Ascending aorta (tissue), 2 donors: Measurements from ENCODE around the gene MTHFD1. TPM values are rescaled to one million over a fixed set of nuclear protein-coding genes. Genes with fewer than 3 reads are reported as not detected.

Source experiments
- DNase-seq, 2 donors: peaks; one replicate each; pipeline ENCODE4 v3.0.0-alpha.2; 2019; ENCODE audit warnings: low spot score in 2 of 2
- H3K27ac ChIP-seq, 2 donors: fragments of 200-600 bp; sonication (generic); one replicate each; pipeline ENCODE4 v1.5.1; 2016 to 2017; ENCODE audit warnings: mild to moderate bottlenecking in 1 of 2
- H3K27me3 ChIP-seq: fragments of 200-600 bp; sonication (generic); one replicate; pipeline ENCODE4 v1.5.1; 2017
- H3K36me3 ChIP-seq, 2 donors: fragments of 200-600 bp; sonication (generic); one replicate each; pipeline ENCODE4 v1.5.1; 2016
- H3K4me1 ChIP-seq, 2 donors: fragments of 200-600 bp; sonication (generic); one replicate each; pipeline ENCODE4 v1.5.1; 2016 to 2017; ENCODE audit warnings: mild to moderate bottlenecking in 1 of 2
- H3K4me3 ChIP-seq, 2 donors: fragments of 200-600 bp; sonication (generic); one replicate each; pipeline ENCODE4 v1.5.1; 2016 to 2017; ENCODE audit warnings: mild to moderate bottlenecking in 1 of 2
- H3K9me3 ChIP-seq, 2 donors: fragments of 200-600 bp; sonication (generic); one replicate each; pipeline ENCODE4 v1.5.1; 2016
- CTCF ChIP-seq, 3 experiments: fragments of 200-600 bp in 2 of 3; fragments of 450-650 bp in 1 of 3; sonication (generic) in 2 of 3; IDR thresholded peaks; one replicate each; pipeline ENCODE4 v1.5.1; 2016 to 2019; ENCODE audit warnings: antibody characterized with exemption in 3 of 3, mild to moderate bottlenecking in 1 of 3, moderate library complexity in 1 of 3
- intact Hi-C: fragments of 100-400 bp; cut with DNase I; formaldehyde crosslinking; loops from one replicate; pipeline ENCODE4 v1.15.1; 2023
- total RNA-seq: library from RNA; depleted of rRNA; stranded (reverse); fragments of >200 nt; gene quantifications from one replicate; pipeline ENCODE4 v1.1.0, GENCODE V29; 2016

Gene MTHFD1
- total RNA-seq, 1 donor from 2014 or later: 7.2 TPM

DNA sequence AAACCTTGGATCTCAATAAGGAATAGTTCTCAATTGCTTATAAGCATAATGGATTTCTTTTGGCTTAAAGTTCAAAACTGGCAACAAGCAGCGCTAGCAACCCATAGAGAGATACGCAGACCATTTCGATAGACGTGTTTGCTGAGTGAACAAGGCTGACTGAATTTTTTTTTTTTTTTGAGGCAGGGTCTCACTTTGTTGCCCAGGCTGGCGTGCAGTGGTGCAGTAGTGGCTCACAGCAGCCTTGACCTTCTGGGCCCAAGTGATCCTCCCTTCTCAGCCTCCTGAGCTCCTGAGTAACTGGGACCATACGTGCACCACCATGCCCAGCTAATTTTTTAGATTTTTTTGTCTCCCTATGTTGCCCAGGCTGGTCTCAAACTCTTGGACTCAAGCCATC is 75.7 kb downstream of the MTHFD1 start:
- TF ChIP-seq CTCF (IDR thresholded peaks at IDR 0.05): no peak
- H3K27ac ChIP-seq: no peak overlapping the region
- intact Hi-C loops: loop anchor here (2.0 kb wide), 2 partner anchors 19 to 33 kb away; no protein-coding TSS in a partner anchor
- H3K4me1 ChIP-seq: peaks cover 0 to 3% of the 10 kb centered on the region in 2 donors
- no peaks in the 10 kb centered on the region for H3K27me3 ChIP-seq
- DNase-seq: no peak
- H3K4me3 ChIP-seq: no peak overlapping the region
- H3K36me3 ChIP-seq: no peaks in the 10 kb centered on the region
- no peaks in the 10 kb centered on the region for H3K9me3 ChIP-seq

- Histone ChIP-seq H3K4me3 (peak overlapping the region; percentile 76 to 82), H3K27ac (peak overlapping the region in 1 of 2 donors; percentile 79)
These were observed 76.5 kb downstream of the MTHFD1 start for GRCh38 chr14:64464651-64465050.

GRCh38 chr14:64465191-64465822 is 77.2 kb downstream of the MTHFD1 start, which contains the start of gene AKAP5:
AKAP5 (plus strand) TSS chr14:64465499; CDS start chr14:64468395, 2,896 bp downstream.
- intact Hi-C loops: loop anchor here (2.0 kb wide), 2 partner anchors 21 to 35 kb away; no protein-coding TSS in a partner anchor
- no peaks in the 10 kb centered on the region for H3K9me3 ChIP-seq
- H3K27me3 ChIP-seq: no peaks in the 10 kb centered on the region
- peak within 1 kb of the TSS; percentile 76 to 82 for H3K4me3 ChIP-seq
- no peaks in the 10 kb centered on the region for H3K36me3 ChIP-seq
- TF ChIP-seq CTCF (IDR thresholded peaks at IDR 0.05): no peak
- DNase-seq: peak in 1 of 2 donors; percentile 77
- H3K27ac ChIP-seq: peak within 1 kb of the TSS; percentile 78 to 79
- peaks cover 0 to 3% of the 10 kb centered on the region in 2 donors for H3K4me1 ChIP-seq

More at GRCh38 chr14:64464651-64465050, 76.5 kb downstream of the MTHFD1 start:
- Histone ChIP-seq H3K4me1 (peaks cover 0 to 3% of the 10 kb centered on the region in 2 donors), H3K36me3 (no peaks in the 10 kb centered on the region), H3K27me3 (no peaks in the 10 kb centered on the region), H3K9me3 (no peaks in the 10 kb centered on the region)
- TF ChIP-seq CTCF (IDR thresholded peaks at IDR 0.05): no peak
- intact Hi-C loops: loop anchor here (2.0 kb wide), 2 partner anchors 20 to 34 kb away; no protein-coding TSS in a partner anchor
- no peak for DNase-seq

- no peak for DNase-seq
- TF ChIP-seq CTCF (IDR thresholded peaks at IDR 0.05): peak in 2 of 3 experiments; percentile 4 to 6
- peaks cover 0 to 3% of the 10 kb centered on the region in 2 donors for H3K4me1 ChIP-seq
- H3K36me3 ChIP-seq: no peaks in the 10 kb centered on the region
- peak overlapping the region; percentile 76 to 82 for H3K4me3 ChIP-seq
- intact Hi-C loops: loop anchor here (2.0 kb wide), 2 partner anchors 21 to 35 kb away; no protein-coding TSS in a partner anchor
- peak overlapping the region; percentile 78 to 79 for H3K27ac ChIP-seq
- H3K27me3 ChIP-seq: no peaks in the 10 kb centered on the region
- no peaks in the 10 kb centered on the region for H3K9me3 ChIP-seq
These were observed 77.8 kb downstream of the MTHFD1 start for GRCh38 chr14:64465831-64466554.

- Histone ChIP-seq H3K27ac (no peak overlapping the region), H3K27me3 (no peaks in the 10 kb centered on the region), H3K4me3 (no peak overlapping the region), H3K36me3 (no peaks in the 10 kb centered on the region), H3K4me1 (peaks cover 0 to 3% of the 10 kb centered on the region in 2 donors), H3K9me3 (no peaks in the 10 kb centered on the region)
- no peak for DNase-seq
- no peak for TF ChIP-seq CTCF (IDR thresholded peaks at IDR 0.05)
- intact Hi-C loops: no loop called here
These were observed 78.9 kb downstream of the MTHFD1 start for GRCh38 chr14:64467101-64467500.
